Nephron progenitor cell (in vitro differentiated cells): ENCODE measurements around the gene GADD45GIP1.

ENCODE experiments used
- DNase-seq: peaks from one replicate; pipeline ENCODE4 v3.0.0; 2021
- H3K27ac Mint-ChIP-seq: 2 replicates; pipeline ENCODE4 v1.8.0; 2021; ENCODE audit warnings: mild to moderate bottlenecking, moderate library complexity, mixed read lengths
- H3K27me3 Mint-ChIP-seq: 2 replicates; pipeline ENCODE4 v1.8.0; 2021; ENCODE audit warnings: mild to moderate bottlenecking, low read depth, mixed read lengths; ENCODE audit not compliant: poor library complexity
- H3K36me3 Mint-ChIP-seq: 2 replicates; pipeline ENCODE4 v1.8.0; 2021; ENCODE audit warnings: low read depth, mixed read lengths
- H3K4me1 Mint-ChIP-seq: 2 replicates; pipeline ENCODE4 v1.8.0; 2021; ENCODE audit warnings: mixed read lengths
- H3K4me3 Mint-ChIP-seq: 2 replicates; pipeline ENCODE4 v1.8.0; 2021; ENCODE audit warnings: mild to moderate bottlenecking, moderate library complexity, mixed read lengths
- H3K9me3 Mint-ChIP-seq: 2 replicates; pipeline ENCODE4 v1.8.0; 2021; ENCODE audit warnings: mild to moderate bottlenecking, moderate library complexity, mixed read lengths
- CTCF ChIP-seq: fragments of 200-600 bp; sonication (generic); IDR thresholded peaks from 2 replicates; pipeline ENCODE4 v1.5.0; 2021; ENCODE audit warnings: antibody characterized with exemption

GADD45GIP1 gene

GRCh38 chr19:12985049-12985776 lies 28.2 kb upstream of the GADD45GIP1 start:
- no peak for DNase-seq
- no peak overlapping the region for H3K27ac Mint-ChIP-seq
- no peaks in the 10 kb centered on the region for H3K36me3 Mint-ChIP-seq
- H3K27me3 Mint-ChIP-seq, result no peaks in the 10 kb centered on the region
- no peak for TF ChIP-seq CTCF
- no peaks in the 10 kb centered on the region for H3K9me3 Mint-ChIP-seq
- no peak overlapping the region for H3K4me3 Mint-ChIP-seq
- no peaks in the 10 kb centered on the region for H3K4me1 Mint-ChIP-seq

GRCh38 chr19:12984683-12985048 lies 27.6 kb upstream of the GADD45GIP1 start:
- H3K4me3 Mint-ChIP-seq, result no peak overlapping the region
- TF ChIP-seq CTCF, result no peak
- H3K27ac Mint-ChIP-seq, result no peak overlapping the region
- no peaks in the 10 kb centered on the region for H3K4me1 Mint-ChIP-seq
- DNase-seq, result no peak
- no peaks in the 10 kb centered on the region for H3K9me3 Mint-ChIP-seq
- no peaks in the 10 kb centered on the region for H3K36me3 Mint-ChIP-seq
- no peaks in the 10 kb centered on the region for H3K27me3 Mint-ChIP-seq

GRCh38 chr19:12984143-12984627 lies 27.2 kb upstream of the GADD45GIP1 start:
- Mint-ChIP-seq H3K36me3 (no peaks in the 10 kb centered on the region), H3K4me1 (no peaks in the 10 kb centered on the region), H3K27ac (no peak overlapping the region), H3K4me3 (no peak overlapping the region), H3K27me3 (peaks cover 2% of the 10 kb centered on the region), H3K9me3 (no peaks in the 10 kb centered on the region)
- TF ChIP-seq CTCF, result no peak
- DNase-seq, result no peak

GRCh38 chr19:12983542-12984142 lies 26.6 kb upstream of the GADD45GIP1 start:
- peak; percentile 69 for TF ChIP-seq CTCF
- no peak overlapping the region for H3K4me3 Mint-ChIP-seq
- DNase-seq, result peak; percentile 83
- no peaks in the 10 kb centered on the region for H3K9me3 Mint-ChIP-seq
- H3K36me3 Mint-ChIP-seq, result no peaks in the 10 kb centered on the region
- H3K27ac Mint-ChIP-seq, result no peak overlapping the region
- no peaks in the 10 kb centered on the region for H3K4me1 Mint-ChIP-seq
- H3K27me3 Mint-ChIP-seq, result peaks cover 8% of the 10 kb centered on the region

- no peak overlapping the region for H3K4me3 Mint-ChIP-seq
- H3K27me3 Mint-ChIP-seq, result peaks cover 13% of the 10 kb centered on the region
- no peak for TF ChIP-seq CTCF
- DNase-seq, result no peak
- no peaks in the 10 kb centered on the region for H3K9me3 Mint-ChIP-seq
- no peaks in the 10 kb centered on the region for H3K4me1 Mint-ChIP-seq
- H3K36me3 Mint-ChIP-seq, result no peaks in the 10 kb centered on the region
- H3K27ac Mint-ChIP-seq, result no peak overlapping the region
These were observed 26.1 kb upstream of the GADD45GIP1 start for GRCh38 chr19:12983091-12983490.

- no peak for TF ChIP-seq CTCF
- no peaks in the 10 kb centered on the region for H3K4me1 Mint-ChIP-seq
These were observed 25.6 kb upstream of the GADD45GIP1 start for GRCh38 chr19:12982648-12983047.

More at GRCh38 chr19:12982648-12983047, 25.6 kb upstream of the GADD45GIP1 start:
- Mint-ChIP-seq H3K27me3 (peaks cover 18% of the 10 kb centered on the region), H3K4me3 (no peak overlapping the region), H3K36me3 (no peaks in the 10 kb centered on the region), H3K9me3 (no peaks in the 10 kb centered on the region), H3K27ac (no peak overlapping the region)
- no peak for DNase-seq
